SK-N-SH treated with all-trans-retinoic acid at 6 μM for 48 hours (cell line): ENCODE results near the gene VAV1.

Source experiments
- ARNTL ChIP-seq: fragments of 450-650 bp; formaldehyde crosslinking; IDR thresholded peaks from 2 replicates; pipeline ENCODE4 v1.5.0; 2020; ENCODE audit warnings: low read depth, mild to moderate bottlenecking, moderate library complexity, borderline replicate concordance
- CREB5 ChIP-seq: fragments of 250-450 bp; sonication (Bioruptor Pico); IDR thresholded peaks from 2 replicates; pipeline ENCODE4 v1.5.1; 2020; ENCODE audit warnings: low read depth, mild to moderate bottlenecking, moderate library complexity
- CSDC2 ChIP-seq: fragments of 250-450 bp; sonication (Bioruptor Pico); IDR thresholded peaks from 2 replicates; pipeline ENCODE4 v1.5.0; 2020; ENCODE audit warnings: mild to moderate bottlenecking, moderate library complexity
- GLIS3 ChIP-seq: fragments of 250-450 bp; sonication (Bioruptor Pico); IDR thresholded peaks from 2 replicates; pipeline ENCODE4 v1.5.0; 2020; ENCODE audit warnings: mild to moderate bottlenecking, moderate library complexity
- PATZ1 ChIP-seq: fragments of 250-450 bp; sonication (Bioruptor Pico); IDR thresholded peaks from 2 replicates; pipeline ENCODE4 v1.8.0; 2020; ENCODE audit warnings: mild to moderate bottlenecking, moderate library complexity, borderline replicate concordance
- PPARA ChIP-seq: fragments of 250-450 bp; sonication (Bioruptor Pico); IDR thresholded peaks from 2 replicates; pipeline ENCODE4 v1.5.0; 2020; ENCODE audit warnings: mild to moderate bottlenecking, borderline replicate concordance
- RARB ChIP-seq: fragments of 250-450 bp; sonication (Bioruptor Pico); IDR thresholded peaks from 2 replicates; pipeline ENCODE4 v1.8.0; 2021; ENCODE audit warnings: mild to moderate bottlenecking, moderate library complexity
- SNAI2 ChIP-seq: fragments of 250-450 bp; sonication (Bioruptor Pico); IDR thresholded peaks from 2 replicates; pipeline ENCODE4 v1.5.0; 2020; ENCODE audit warnings: mild to moderate bottlenecking, moderate library complexity
- TSHZ2 ChIP-seq: fragments of 250-450 bp; sonication (Bioruptor Pico); IDR thresholded peaks from 2 replicates; pipeline ENCODE4 v1.5.0; 2020; ENCODE audit warnings: mild to moderate bottlenecking, moderate library complexity
- ZC3H10 ChIP-seq: fragments of 250-450 bp; sonication (Bioruptor Pico); IDR thresholded peaks from 2 replicates; pipeline ENCODE4 v1.5.1; 2021; ENCODE audit warnings: mild to moderate bottlenecking, moderate library complexity
- ZFP3 ChIP-seq: fragments of 250-450 bp; sonication (Bioruptor Pico); IDR thresholded peaks from 2 replicates; pipeline ENCODE4 v1.5.0; 2020; ENCODE audit warnings: mild to moderate bottlenecking, moderate library complexity
- ZFP30 ChIP-seq: fragments of 450-650 bp; formaldehyde crosslinking; IDR thresholded peaks from 2 replicates; pipeline ENCODE4 v1.5.0; 2022; ENCODE audit warnings: mild to moderate bottlenecking, moderate library complexity

GRCh38 chr19:6853868-6854267 is 81.4 kb downstream of the VAV1 start:
- TF ChIP-seq ZC3H10 (CRISPR knock-in tag) (no peak), ZFP3 (CRISPR knock-in tag) (no peak), CREB5 (CRISPR knock-in tag) (no peak), ZFP30 (CRISPR knock-in tag) (no peak), CSDC2 (CRISPR knock-in tag) (no peak), ARNTL (no peak), PPARA (no peak), PATZ1 (CRISPR knock-in tag) (no peak), SNAI2 (no peak), GLIS3 (no peak), TSHZ2 (CRISPR knock-in tag) (no peak), RARB (CRISPR knock-in tag) (no peak)
